H1 (cell line): ENCODE data around the gene HAUS2. TPM values are rescaled to one million over a fixed set of nuclear protein-coding genes. Genes with fewer than 3 reads are reported as not detected.

Experiments
- CHD1 ChIP-seq: IDR thresholded peaks from 2 replicates; pipeline ENCODE4 v1.6.1; 2012; ENCODE audit warnings: low read depth, low read length, improper control_type of control experiment
- CHD7 ChIP-seq: fragments of 300-600 bp; sonication (generic); IDR thresholded peaks from 2 replicates; pipeline ENCODE4 v1.7.1; 2012; ENCODE audit warnings: low read length, moderate library complexity, mild to moderate bottlenecking, inconsistent platforms; ENCODE audit not compliant: insufficient replicate concordance
- GTF2F1 ChIP-seq: IDR thresholded peaks from 2 replicates; pipeline ENCODE4 v1.6.1; 2012; ENCODE audit warnings: low read depth, low read length, improper control_type of control experiment, borderline replicate concordance
- MAX ChIP-seq: IDR thresholded peaks from 2 replicates; pipeline ENCODE4 v1.6.1; 2012; ENCODE audit warnings: inconsistent platforms
- RAD21 ChIP-seq, 2 experiments: IDR thresholded peaks in 1 of 2; conservative IDR thresholded peaks in 1 of 2; 2 replicates each; pipeline ENCODE4 v1.6.1; 2011; ENCODE audit warnings: low read depth in 2 of 2, low read length in 2 of 2, improper control_type of control experiment in 1 of 2, inconsistent platforms in 1 of 2, mild to moderate bottlenecking in 1 of 2, moderate library complexity in 1 of 2
- TAF1 ChIP-seq: IDR thresholded peaks from 2 replicates; pipeline ENCODE4 v1.6.1; 2011; ENCODE audit warnings: mild to moderate bottlenecking, low read depth, low read length
- polyA plus RNA-seq, 7 experiments: library from polyadenylated mRNA; depleted of rRNA in 3 of 7; stranded (reverse) in 5 of 7; unstranded in 2 of 7; fragments of >200 nt in 5 of 7; fragments of 200-250 nt in 2 of 7; gene quantifications; 1 replicate in 5 of 7; 2 replicates in 1 of 7; 4 replicates in 1 of 7; pipeline versions ENCODE4 v1.2.1 to v1.2.3, GENCODE V29; 2011 to 2013; ENCODE audit warnings: missing spikeins in 2 of 7, mixed read lengths in 2 of 7
- total RNA-seq: library from RNA; stranded (reverse); fragmentation: NEBNext Ultra II Directional; extraction: Animal tissue kit (Norgen Biotek cat#: 25700); gene quantifications from 2 replicates; pipeline ENCODE4 v1.2.1, GENCODE V29; 2021
- TF ChIP-seq, protein P1 (sequence below): IDR thresholded peaks from 2 replicates; pipeline ENCODE4 v1.6.1; 2011; ENCODE audit warnings: low read depth, mild to moderate bottlenecking, low read length; ENCODE audit not compliant: insufficient read depth

HAUS2 gene
- total and polyA plus RNA-seq, 2 of the 8 experiments (the other 6 are each of a cell fraction or from before 2014, with no cell fraction given): 12.1 to 33.5 TPM

GRCh38 chr15:42582569-42583375, 34.1 kb downstream of the HAUS2 start (continued):
- no peak for TF ChIP-seq CHD7
- TF ChIP-seq, protein P1, sequence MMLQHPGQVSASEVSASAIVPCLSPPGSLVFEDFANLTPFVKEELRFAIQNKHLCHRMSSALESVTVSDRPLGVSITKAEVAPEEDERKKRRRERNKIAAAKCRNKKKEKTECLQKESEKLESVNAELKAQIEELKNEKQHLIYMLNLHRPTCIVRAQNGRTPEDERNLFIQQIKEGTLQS: no peak
- TF ChIP-seq RAD21 (IDR thresholded peaks at IDR 0.05 in 1 of 2, conservative IDR thresholded peaks at IDR 0.05 in 1 of 2; ENCODE audit: low read depth in 2 of 2, low read length in 2 of 2): no peak
- no peak for TF ChIP-seq CHD1
- no peak for TF ChIP-seq MAX
- TF ChIP-seq TAF1: no peak
- no peak for TF ChIP-seq GTF2F1
